Stimulated activated CD8-positive, alpha-beta memory T cell treated with anti-CD3 and anti-CD28 coated beads, Interleukin-7, amount 100 ng/mL, for 48 hours (primary cell): Measurements from ENCODE around the gene TMEM208.

Source experiments
- DNase-seq, 2 donors: peaks; one replicate each; pipeline ENCODE4 v3.0.0-alpha.2; 2020; ENCODE audit warnings: low read depth in 1 of 2; ENCODE audit errors: extremely low read depth in 1 of 2

Gene TMEM208

GRCh38 chr16:67248401-67249177 is 21.7 kb downstream of the TMEM208 start, which contains the start of gene SLC9A5:
TSS of gene SLC9A5 (plus strand) at chr16:67248979. CDS start at chr16:67249015, 36 bp downstream.
- DNase-seq, result no peak

- no peak for DNase-seq
These were observed 22.5 kb downstream of the TMEM208 start for GRCh38 chr16:67249178-67250044.

- no peak for DNase-seq
These were observed 23.1 kb downstream of the TMEM208 start for GRCh38 chr16:67250045-67250327.

GRCh38 chr16:67252609-67253497 is 25.9 kb downstream of the TMEM208 start:
- DNase-seq, result no peak

- no peak for DNase-seq
These were observed 28.0 kb downstream of the TMEM208 start for GRCh38 chr16:67254801-67255552.

GRCh38 chr16:67255553-67256221 is 28.8 kb downstream of the TMEM208 start:
- no peak for DNase-seq

- no peak for DNase-seq
These were observed 29.8 kb downstream of the TMEM208 start for GRCh38 chr16:67256701-67257230.

GRCh38 chr16:67257486-67258160 is 30.7 kb downstream of the TMEM208 start:
- no peak for DNase-seq

- DNase-seq, result no peak
These were observed 31.4 kb downstream of the TMEM208 start for GRCh38 chr16:67258161-67258835.

GRCh38 chr16:67259705-67260104 is 32.8 kb downstream of the TMEM208 start:
- no peak for DNase-seq

- no peak for DNase-seq
These were observed 33.6 kb downstream of the TMEM208 start for GRCh38 chr16:67260426-67261063.

- DNase-seq, result no peak
These were observed 36.3 kb downstream of the TMEM208 start for GRCh38 chr16:67263201-67263600.

- DNase-seq, result no peak
These were observed 37.3 kb downstream of the TMEM208 start for GRCh38 chr16:67264277-67264676.

GRCh38 chr16:67264866-67265265 is 37.9 kb downstream of the TMEM208 start:
- no peak for DNase-seq

- DNase-seq, result no peak
These were observed 38.9 kb downstream of the TMEM208 start for GRCh38 chr16:67265834-67266233.

- no peak for DNase-seq
These were observed 41.2 kb downstream of the TMEM208 start for GRCh38 chr16:67268136-67268579.

- DNase-seq, result no peak
These were observed 42.8 kb downstream of the TMEM208 start for GRCh38 chr16:67269766-67270165.

GRCh38 chr16:67270931-67271338 is 44.0 kb downstream of the TMEM208 start:
- no peak for DNase-seq
